ENCODE results near the gene IGSF9.

DNA sequence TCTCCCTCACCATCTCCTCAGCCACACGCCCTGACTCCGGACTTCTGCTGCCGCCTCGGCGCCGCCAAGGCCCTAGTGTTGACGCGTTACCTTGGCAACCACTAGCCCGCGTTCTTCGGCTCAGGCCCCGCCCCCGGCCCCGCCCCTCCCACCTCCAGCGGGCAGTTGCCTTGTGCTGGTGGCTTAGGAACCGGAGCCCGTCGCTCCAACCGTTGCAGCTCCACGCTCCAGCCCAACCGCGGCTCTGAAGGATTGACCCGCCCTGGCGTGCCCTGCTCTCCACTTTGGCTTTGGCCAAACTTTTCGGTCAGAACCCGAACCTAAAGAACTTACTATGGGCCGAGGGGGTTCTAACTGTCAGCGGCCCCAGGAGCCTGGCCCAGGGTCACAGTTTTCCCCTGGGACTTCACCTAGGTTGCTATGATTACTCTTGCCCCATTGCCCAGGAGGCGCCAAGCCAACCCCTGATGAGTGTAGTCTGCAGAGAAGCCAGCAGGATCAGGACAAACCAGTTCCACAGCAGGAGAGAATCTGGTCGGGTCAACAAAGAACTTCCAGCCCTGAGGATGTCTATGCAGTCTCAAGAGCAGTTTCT, 45.2 kb downstream of the IGSF9 start, which contains the start of gene CFAP45:
- TF ChIP-seq, protein P1, sequence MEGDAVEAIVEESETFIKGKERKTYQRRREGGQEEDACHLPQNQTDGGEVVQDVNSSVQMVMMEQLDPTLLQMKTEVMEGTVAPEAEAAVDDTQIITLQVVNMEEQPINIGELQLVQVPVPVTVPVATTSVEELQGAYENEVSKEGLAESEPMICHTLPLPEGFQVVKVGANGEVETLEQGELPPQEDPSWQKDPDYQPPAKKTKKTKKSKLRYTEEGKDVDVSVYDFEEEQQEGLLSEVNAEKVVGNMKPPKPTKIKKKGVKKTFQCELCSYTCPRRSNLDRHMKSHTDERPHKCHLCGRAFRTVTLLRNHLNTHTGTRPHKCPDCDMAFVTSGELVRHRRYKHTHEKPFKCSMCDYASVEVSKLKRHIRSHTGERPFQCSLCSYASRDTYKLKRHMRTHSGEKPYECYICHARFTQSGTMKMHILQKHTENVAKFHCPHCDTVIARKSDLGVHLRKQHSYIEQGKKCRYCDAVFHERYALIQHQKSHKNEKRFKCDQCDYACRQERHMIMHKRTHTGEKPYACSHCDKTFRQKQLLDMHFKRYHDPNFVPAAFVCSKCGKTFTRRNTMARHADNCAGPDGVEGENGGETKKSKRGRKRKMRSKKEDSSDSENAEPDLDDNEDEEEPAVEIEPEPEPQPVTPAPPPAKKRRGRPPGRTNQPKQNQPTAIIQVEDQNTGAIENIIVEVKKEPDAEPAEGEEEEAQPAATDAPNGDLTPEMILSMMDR (IDR thresholded peaks at IDR 0.05; ENCODE audit: low read length) = no peak
- no peak for TF ChIP-seq EZH2phosphoT487 (IDR thresholded peaks at IDR 0.05; ENCODE audit: low read length)

Measured in MM.1S (cell line).